HL-60 (cell line): ENCODE data around the gene SYT9.

Source experiments
- DNase-seq, 2 experiments: peaks; one replicate each; pipeline ENCODE4 v3.0.0-alpha.2; 2010 to 2020; ENCODE audit warnings: low read depth in 1 of 2, low spot score in 1 of 2
- H3K27ac ChIP-seq: fragments of 250-450 bp; sonication (Bioruptor Pico); replicated peaks from 2 replicates; pipeline ENCODE4 v1.5.1; 2020; ENCODE audit warnings: mild to moderate bottlenecking, moderate library complexity
- H3K27me3 ChIP-seq: fragments of 250-450 bp; sonication (Bioruptor Pico); 2 replicates; pipeline ENCODE4 v1.5.1; 2021; ENCODE audit warnings: mild to moderate bottlenecking, moderate library complexity; ENCODE audit not compliant: insufficient read depth, poor library complexity, severe bottlenecking
- H3K4me3 ChIP-seq: replicated peaks from 2 replicates; pipeline ENCODE4 v1.5.1; 2011; ENCODE audit warnings: mild to moderate bottlenecking, control low read depth, low read length; ENCODE audit not compliant: insufficient read depth
- CTCF ChIP-seq: IDR thresholded peaks from one replicate; pipeline ENCODE4 v1.5.1; 2011; ENCODE audit warnings: low read length, control low read depth, inconsistent platforms; ENCODE audit not compliant: insufficient read depth
- GABPA ChIP-seq: IDR thresholded peaks from 2 replicates; pipeline ENCODE4 v1.6.1; 2012; ENCODE audit warnings: low read depth
- POLR2AphosphoS5 ChIP-seq: IDR thresholded peaks from 2 replicates; pipeline ENCODE4 v1.6.1; 2012; ENCODE audit warnings: low read depth
- REST ChIP-seq: IDR thresholded peaks from 2 replicates; pipeline ENCODE4 v1.6.1; 2012; ENCODE audit warnings: low read depth; ENCODE audit not compliant: insufficient replicate concordance
- SPI1 ChIP-seq: IDR thresholded peaks from 2 replicates; pipeline ENCODE4 v1.6.1; 2012; ENCODE audit warnings: low read depth, mild to moderate bottlenecking, borderline replicate concordance

Gene SYT9

GRCh38 chr11:7469351-7469865 is 217.7 kb downstream of the SYT9 start:
- DNase-seq, result no peak
- H3K27me3 ChIP-seq, result no peaks in the 10 kb centered on the region
- H3K4me3 ChIP-seq, result no peak overlapping the region
- TF ChIP-seq REST (no peak), GABPA (no peak), SPI1 (no peak), CTCF (no peak), POLR2AphosphoS5 (no peak)
- no peak overlapping the region for H3K27ac ChIP-seq

GRCh38 chr11:7471071-7471470 is 219.4 kb downstream of the SYT9 start:
- no peak overlapping the region for H3K4me3 ChIP-seq
- no peak for TF ChIP-seq POLR2AphosphoS5
- no peak for TF ChIP-seq REST
- TF ChIP-seq GABPA, result no peak
- TF ChIP-seq SPI1, result no peak
- no peak for DNase-seq
- no peak overlapping the region for H3K27ac ChIP-seq
- no peaks in the 10 kb centered on the region for H3K27me3 ChIP-seq

- DNase-seq, result no peak
- Histone ChIP-seq H3K4me3 (no peak overlapping the region), H3K27me3 (no peaks in the 10 kb centered on the region), H3K27ac (no peak overlapping the region)
- TF ChIP-seq GABPA, result no peak
- TF ChIP-seq SPI1, result no peak
- no peak for TF ChIP-seq REST
- no peak for TF ChIP-seq POLR2AphosphoS5
- no peak for TF ChIP-seq CTCF
Observed at GRCh38 chr11:7473717-7474116, 222.0 kb downstream of the SYT9 start.
